ENCODE data around the gene CDK9.
"Not testable (repeated sequence)": the region's sequence is repeated elsewhere in the genome, so short reads cannot be mapped to it uniquely, and the experiment has no call there.

CDK9 gene

DNA sequence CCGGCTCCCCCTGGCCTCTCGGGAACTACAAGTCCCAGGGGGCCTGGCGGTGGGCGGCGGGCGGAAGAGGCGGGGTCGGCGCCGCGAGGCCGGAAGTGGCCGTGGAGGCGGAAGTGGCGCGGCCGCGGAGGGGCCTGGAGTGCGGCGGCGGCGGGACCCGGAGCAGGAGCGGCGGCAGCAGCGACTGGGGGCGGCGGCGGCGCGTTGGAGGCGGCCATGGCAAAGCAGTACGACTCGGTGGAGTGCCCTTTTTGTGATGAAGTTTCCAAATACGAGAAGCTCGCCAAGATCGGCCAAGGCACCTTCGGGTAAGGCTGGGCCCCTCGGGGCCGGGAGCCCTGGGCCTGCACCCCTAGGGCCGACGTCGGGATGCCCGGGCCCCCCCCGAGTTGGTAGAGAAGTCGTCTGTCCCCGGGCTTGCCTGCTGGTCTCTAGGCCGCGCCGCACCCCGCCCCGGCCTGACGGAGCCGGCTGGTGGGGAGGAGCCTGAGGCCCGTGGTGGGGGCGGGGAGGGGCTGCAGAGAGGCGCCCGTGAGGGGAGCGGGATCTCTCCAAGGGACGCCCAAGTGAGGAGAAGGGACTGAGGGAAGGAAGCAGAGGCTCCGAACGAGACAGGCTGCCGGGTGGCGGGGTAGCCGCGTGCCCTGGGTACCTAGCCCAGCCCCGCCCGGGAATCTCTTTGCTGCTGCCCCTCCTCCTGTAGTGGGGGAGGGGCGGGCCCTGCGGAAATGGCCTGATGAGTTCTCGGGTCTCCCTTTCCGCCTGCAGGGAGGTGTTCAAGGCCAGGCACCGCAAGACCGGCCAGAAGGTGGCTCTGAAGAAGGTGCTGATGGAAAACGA is at the start of gene CDK9:
TSS of gene CDK9 (plus strand) at position 102 of the 840 bp plus-strand sequence. CDS start at position 217, 115 bp downstream.
- DNase-seq, result peak; percentile 94

DNA sequence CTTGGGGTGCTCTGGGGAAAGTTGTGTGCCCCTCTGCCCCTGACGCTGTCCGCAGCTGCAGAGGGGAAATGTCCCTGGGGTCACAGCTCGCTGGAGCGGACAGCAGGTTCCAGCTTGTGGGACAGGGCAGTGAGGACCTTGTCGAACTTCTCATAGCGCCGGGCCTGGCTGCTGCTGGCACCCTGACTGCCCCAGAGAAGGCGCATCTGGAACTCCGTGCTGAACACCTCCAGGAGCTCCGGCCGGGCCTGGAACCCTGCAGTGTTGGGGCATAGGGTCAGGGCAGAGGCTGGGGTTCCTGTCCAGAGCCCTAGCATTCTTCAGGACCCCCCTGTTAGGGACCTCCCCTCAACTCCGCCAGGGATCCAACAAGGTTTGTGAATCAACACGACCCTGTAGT is 47.2 kb upstream of the CDK9 start:
- no peak for DNase-seq

DNA sequence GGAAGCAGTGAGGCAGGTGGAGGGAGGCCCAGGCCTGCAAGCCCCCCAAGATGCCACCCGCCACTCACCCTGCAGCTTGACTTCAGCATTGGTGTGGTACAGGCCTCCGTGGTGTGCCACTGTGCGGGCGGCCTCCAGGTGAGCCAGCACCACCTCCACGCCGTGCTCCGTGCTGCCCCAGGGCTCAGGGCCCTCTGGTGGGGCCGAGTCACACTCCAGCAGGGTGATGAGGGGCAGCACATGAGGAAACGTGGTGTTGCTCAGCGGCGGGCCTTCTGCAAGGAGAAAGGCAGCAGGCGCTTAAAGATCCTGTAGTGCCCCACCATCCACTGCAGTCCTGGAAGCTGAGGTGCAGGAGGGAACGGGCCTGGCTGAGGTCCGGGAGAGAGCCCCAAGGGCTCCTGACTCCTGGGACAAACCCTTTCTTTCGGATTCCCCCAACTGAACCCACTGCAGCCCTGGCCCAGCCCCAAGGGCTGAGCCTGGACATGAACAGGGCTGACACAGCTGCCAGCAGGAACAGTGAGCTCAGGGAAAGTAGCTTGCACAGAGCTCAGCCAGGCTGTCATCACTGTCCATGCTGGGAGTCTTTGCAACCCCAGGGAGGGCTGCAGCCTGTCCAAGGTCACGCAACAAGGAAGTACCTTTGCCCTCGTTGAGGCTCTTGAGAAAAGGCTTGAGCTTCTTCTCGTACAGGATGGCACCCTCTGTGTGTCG is 46.1 kb upstream of the CDK9 start:
- DNase-seq, result no peak

DNA sequence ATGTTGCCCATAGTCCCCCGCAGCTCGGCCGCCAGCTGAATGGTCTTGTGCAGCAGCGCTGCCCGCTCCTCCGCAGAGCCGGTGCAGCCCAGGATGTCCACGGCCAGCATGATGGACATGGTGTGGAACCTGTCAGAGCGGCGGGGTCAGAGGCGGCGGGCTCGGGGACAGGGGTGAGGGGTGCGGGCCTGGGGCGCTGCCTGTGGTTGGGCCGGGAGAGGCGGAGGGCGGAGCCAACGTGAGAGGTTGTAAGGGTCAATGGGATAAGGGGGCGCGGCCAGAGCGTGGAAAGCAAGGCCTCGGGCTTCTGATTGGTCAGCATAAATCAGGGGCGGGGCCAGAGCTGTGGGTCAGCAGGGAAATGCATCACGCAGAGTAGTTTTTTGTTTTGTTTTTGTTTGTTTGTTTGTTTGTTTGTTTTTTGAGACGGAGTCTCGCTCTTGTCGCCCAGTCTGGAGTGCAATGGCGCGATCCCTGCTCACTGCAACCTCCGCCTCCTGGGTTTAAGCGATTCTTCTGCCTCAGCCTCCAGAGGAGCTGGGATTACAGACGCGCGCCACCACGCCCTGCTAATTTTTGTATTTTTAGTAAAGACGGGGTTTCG is 43.9 kb upstream of the CDK9 start:
- no peak for DNase-seq

DNA sequence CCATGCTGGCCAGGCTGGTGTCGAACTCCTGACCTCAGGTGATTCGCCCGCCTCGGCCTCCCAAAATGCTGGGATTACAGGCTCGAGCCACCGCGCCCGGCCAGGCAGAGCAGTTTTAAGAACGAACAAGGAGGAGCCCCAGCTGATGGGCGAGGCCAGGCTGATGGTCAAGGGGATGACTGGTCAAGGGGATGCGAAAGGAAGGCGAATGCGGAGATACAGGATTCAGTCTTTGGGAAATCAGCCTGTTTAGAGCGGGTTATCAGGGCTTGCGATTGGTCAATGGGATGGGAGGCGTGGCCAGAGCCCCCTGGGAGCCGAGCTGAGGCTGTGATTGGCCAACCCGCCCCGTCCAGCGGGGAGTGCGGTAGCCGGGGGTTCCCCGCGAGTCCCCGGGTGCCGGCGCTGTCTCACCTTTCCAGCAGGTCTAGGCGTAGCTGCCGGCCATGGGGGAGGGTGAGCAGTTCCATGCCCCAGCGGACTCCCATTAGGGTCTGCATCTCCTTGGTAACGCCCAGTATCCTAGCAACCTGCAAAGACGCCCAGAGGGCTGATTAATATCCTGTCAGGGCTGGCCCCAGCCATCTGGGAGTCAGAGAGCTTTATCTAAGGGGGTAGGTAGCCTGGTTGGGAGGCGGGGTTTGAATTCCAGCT is 43.3 kb upstream of the CDK9 start:
- no peak for DNase-seq

DNA sequence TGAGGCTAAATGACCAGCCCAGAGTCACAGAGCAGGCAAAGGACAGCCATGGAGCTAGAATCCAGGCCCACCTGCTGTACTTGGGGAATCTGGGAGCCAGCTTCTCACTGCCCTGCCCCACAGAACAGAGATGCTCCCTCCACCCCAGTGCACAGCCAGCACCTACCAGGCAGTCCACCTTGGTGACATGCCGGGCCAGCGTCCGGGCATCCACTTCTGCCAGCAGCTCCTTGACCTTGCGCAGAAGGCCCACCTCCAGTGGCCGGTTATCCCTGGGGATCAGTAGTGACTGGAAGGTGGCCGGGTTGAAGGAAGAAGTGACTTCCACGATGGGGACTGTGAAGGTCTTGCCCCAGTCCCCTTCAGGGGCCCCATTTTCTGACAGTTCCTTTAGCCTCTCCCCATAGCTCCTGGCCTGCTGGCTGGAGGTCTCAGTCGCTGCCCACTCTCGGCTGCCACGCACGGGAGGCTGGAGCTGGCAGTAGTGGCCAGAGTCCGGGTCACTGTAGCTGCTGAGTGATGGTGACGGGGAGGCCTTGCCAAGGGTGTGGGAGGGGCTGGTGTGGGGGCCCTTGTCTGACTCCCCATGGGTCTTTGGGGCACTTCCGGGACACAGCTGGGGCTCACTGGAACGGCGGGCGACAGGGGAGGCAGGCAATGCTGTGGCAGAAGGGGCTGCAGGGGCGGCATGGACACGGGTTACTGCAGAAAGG is 41.3 kb upstream of the CDK9 start:
- no peak for DNase-seq

DNA sequence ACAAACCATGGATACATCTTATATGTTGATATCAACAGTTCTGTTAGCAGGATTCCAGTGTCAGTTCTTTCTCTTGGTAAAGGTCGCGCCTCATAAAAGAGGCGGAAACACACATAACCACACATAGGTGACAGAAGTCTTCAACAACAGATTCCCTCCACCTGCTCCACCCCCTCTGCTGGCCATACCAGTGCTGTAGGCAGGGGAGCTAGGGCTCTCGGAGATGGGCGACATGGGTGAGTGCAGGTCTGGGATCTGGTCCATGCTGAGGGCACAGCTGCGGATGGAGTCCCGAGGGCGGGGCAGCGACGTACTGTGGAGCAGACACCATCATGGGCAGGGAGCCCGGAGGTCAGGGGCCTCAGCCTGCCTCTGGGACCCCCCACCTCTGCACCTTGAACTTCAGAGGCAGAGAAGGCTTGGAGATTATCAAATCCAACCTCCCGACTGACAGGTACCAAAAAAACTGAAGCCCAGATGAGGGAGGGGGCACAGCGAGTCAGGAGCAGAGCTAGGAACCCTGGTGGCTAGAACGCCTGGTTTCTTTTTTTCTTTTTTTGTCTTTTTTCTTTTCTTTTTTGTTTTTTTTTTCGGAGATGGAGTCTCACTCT is 38.8 kb upstream of the CDK9 start:
- DNase-seq, result no peak

DNA sequence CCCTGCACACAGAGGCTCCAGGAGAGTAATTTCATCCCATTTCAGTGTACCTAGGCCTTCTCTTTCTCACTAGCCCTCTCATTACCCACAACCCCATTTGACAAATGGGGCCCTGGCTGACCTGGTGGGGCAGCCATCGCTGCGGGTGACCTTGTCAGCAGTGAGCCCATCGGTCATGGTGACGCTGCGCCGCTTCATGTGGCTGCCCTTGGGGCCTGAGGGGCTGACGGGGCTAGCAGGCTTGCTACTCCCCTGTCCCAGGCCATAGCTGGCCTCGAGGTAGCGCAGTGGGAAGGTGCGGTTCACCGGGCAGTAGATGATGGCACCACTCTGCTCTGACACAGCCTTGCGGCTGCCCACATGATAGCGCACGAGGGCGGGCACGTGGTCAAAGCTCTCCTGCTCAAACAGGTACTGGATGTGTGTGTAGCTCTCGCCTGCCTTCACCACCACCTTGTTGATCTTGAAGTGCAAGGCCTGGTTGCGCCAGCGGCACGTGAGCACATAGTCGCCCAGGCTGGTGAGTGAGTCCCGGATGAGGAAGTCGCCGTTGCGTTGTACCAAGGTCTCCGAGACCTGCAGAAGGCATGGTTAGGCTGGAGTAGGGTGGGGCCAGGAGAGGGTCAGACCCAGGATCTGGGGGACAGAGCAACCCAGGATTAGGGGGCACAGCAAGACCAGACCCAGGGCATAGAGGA is 36.6 kb upstream of the CDK9 start:
- no peak for DNase-seq

DNA sequence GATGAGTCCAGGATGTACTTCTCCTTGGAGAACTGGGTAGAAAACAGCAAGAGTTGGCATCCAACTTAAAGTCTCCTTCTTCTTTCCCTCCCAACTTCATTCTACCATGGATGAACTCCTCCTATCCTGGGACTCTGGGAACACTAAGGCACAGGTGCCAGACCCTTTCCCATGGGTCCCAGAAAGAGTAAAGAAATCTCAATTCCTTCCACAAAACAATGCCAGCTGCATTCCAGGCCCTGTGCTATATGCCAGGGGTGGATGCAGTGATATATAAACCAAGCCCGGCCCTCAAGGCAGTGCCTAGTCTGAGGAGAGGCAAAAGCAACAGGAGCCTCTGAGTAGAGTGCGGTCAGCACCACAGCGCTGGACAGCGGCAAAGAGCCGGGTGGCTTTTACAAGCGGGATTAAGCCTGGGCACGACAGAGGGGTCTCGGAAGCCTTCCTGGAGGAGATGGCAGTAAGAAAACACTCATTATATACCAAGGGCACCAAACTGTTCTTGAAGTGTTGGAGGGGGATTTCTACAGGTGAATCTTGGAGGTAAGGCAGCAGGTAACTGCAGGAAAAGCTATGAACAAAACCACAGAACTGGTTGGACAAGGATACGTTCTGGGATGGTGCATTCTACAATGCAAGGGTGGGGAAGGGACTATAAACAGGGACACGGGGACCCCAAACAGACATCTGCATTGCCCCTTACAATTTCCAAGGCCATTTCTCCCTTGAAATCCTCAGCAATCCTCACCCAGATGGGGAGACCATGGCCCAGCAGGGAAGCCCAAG is 34.4 kb upstream of the CDK9 start:
- DNase-seq, result no peak

DNA sequence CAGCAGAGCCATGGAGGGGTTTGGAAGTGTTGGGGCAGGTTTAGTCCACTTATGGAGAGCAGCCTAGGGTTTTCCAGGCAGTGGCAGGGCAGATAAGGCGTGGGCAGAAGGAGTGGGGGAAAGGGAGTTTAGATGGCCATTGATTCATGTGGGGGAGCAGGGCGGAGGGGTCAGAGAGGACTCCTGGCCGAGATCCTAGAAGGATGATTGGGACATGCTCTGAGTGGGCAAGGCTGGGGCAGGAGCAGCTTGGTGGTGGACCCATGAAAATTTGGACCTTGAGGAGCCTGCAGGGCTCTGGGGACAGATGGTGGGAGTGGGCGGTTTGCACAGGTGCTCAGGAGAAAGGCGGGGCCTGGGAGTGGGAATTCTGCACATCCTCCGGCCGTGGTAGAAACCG is 32.7 kb upstream of the CDK9 start:
- DNase-seq, result no peak

DNA sequence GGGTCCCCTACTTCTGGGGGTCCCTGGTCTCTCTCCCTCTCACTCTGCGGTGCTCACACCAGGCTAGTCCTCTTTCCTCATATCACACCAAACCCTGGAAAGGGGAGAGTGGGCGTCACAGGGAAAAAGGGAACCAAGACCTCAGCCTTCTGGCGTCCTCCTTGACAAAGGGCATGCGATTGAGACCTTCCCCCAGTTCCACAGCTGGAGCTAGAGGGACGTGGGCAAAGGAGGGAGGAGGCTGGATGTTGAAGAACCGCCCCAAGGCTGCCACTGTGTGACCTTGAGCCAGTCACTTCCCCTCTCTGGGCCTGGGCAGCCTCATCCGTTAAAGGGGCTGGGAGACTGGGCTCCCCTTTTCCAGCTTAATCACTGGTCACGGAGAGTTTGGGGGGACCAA is 32.2 kb upstream of the CDK9 start:
- no peak for DNase-seq

DNA sequence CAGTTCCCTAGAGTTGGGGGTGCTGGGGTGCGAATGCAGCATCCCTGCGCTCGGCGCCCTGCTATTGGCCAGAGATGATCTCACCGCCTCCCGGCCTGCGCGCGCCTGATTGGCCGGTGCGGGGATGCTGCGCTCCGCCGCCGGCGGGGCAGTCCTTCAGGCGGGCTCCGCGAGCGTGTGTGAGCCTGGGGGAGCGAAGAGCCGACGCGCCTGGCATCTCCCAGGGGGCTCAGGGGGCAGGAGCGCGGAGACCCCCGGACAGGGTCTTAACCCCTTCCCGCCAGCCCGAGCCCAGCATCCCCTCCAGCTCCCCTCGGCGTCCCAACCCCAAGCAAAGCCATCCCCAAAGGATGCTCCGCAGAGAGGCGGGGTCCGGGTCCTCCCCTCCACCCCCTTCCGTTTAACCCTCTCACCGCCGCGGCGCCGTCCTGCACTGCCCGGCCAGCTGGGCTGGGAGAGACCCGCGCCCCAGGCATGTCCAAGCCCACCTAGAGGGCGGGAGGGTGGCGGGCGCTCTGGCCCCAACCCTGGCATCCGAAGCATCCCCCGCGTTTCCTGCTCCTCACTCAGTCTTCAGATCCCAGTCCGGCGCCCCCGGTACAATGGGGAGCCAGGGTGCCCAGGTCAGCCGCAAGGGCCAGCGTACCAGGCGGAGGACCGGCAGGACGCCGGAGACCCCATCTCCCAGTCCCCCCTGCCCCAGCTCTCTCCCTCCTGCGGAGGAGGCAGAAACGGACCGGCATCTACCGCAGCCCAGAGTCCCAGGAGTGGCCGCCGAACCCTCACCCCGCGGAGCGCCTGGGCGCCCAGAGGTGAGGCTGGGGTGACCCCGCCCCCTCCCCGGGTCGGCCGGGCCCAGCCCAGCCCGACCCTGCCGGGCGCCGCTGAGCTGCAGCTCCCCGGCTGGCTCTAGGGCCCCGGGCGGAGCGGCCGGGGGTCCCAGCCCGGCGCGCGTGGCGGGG is 31.5 kb upstream of the CDK9 start:
- DNase-seq, result no peak

DNA sequence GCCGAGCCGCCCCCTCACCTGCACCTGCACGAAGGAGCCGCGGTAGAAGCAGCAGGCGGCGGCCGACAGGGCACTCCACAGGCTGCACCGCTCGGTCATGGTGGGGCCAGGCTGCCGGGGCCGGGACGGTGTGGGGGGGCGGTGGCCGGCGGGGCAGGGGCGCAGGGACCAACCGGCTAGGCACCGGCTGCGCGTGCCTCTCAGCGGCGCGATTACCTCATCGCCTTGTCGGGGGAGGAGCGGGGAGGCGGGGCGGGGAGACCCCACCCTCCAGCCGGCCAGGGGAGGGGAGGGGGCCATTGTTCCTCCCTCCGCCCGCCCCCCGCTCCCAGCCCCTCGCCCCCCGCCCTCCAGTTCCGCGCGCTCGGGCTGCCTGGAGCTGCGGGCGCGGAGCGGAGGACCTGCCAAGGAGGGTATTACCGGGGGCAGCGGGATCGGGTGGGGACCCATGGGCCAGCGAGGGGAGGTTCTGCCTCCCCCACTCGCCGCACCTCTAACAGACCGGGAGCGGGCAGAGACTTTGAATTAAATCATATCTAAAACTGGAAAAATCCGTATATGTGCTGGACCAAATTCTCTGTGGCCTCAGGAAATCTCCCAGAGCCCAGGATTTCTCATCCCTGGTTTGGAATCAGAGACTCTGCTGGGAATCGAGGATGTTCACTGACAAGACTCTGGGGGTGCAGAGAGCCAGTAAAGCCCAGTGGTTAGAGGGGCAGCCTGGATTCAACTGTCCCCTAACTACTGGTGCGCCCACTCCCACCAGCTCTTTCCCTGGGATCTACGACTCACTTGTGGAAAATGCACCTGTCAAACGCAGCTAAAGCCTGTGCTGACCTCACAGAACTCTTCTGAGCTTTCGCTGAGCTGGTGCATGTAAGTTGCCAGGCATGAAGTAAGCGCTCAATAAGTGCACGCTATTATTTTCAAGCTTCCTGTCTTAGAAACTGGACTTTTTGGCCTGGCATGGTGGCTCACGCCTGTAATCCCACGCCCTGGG is 30.5 kb upstream of the CDK9 start:
- no peak for DNase-seq

DNA sequence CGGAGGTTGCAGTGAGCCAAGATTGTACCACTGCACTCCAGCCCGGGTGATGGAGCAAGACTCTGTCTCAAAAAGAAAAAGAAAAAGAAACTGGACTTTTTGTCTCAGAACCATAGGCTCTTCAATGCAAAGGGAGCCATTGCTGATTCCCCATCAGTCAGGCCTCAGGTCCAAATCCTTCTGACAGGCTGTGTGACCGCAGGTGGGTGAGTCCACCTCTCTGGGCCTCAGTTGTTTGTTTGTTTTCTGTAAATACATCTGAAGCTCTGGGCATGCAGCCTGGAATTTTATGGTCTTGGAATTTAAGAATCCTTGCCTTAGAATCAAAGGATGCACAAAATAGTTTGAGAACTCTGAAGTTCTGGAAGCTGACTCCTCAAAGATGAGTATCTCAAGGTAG is 29.6 kb upstream of the CDK9 start:
- no peak for DNase-seq

DNA sequence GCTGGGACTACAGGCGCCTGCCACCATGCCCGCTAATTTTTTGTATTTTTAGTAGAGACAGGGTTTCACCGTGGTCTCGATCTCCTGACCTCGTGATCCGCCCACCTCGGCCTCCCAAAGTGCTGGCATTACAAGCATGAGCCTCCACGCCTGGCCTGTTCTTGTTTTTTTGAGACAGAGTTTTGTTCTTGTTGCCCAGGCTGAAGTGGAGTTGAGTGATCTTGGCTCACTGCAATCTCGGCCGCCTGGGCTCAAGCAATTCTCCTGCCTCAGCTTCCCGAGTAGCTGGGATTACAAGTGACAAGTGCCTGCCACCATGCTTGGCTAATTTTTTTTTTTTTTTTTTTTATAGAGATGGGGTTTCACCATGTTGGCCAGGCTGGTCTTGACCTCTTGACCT is 29.1 kb upstream of the CDK9 start:
- DNase-seq, result not testable (repeated sequence)

DNA sequence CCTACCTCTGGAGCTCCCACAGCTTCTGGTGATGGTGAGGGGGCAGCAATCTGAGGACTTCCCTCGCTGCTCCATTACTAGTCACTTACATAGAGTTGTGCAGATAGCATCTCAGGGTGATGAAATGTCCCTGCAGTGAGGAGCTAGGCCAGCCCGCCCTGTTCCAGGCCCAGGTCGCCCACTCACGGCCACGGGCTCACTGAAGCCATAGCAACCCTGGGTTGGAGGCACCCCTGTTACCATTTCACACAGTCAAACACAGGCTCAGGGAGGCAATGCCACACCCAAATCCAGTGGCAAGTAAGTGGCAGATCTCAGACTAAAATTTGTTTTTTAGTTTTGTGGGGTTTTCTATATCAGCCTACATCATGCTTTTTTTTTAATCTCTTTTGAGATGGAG is 27.0 kb upstream of the CDK9 start:
- DNase-seq, result no peak

DNA sequence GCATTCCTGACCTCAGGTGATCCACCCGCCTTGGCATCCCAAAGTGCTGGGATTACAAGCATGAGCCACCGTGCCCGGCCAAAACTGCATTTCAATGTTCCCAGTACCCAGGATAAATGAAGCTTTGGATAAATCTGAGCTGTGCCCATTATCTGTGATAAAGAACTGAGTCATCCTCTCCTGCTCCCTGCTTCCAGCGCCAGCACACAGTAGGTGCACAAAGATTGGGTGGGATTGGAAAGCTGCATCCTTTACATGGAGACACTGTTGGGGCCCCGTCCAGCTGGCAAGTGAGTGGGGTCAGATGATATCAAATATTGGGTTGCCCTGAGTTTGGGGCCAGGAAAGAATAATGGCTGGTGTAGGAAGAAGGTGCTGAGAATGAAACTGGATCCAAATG is 24.8 kb upstream of the CDK9 start:
- DNase-seq, result no peak

DNA sequence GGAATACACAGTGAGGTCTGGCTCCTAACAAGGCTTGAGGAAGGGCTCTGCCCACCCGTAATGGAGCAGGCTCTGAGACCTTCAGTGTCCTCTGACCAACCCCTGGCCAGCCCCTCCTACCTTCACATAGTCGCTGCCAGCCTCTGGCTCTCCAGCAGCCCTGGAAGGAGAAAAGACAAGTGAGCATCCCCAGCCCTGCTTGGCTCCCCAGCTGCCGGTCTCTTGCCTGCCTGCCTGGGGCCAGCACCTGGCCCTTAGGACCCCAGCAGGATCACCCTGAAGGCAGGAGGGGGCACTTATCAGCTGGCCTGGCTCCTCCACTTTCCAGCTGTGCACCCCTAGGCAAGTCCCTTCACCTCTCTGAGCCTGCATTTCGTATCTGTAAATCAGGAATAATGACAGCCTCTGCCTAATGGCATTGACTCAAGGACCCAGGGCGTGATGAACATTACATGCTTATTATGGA is 24.3 kb upstream of the CDK9 start:
- no peak for DNase-seq

All from activated CD4-positive, alpha-beta T cell treated with anti-CD3 and anti-CD28 coated beads, Interleukin-2, amount 50 U/mL, for 16 hours (primary cell).